Fibroblast of lung (primary cell): ENCODE measurements around the gene C14orf39.

Source experiments
- EZH2 ChIP-seq: IDR thresholded peaks from 2 replicates; pipeline ENCODE4 v1.5.1; 2012; ENCODE audit warnings: low read length, control low read depth, mild to moderate bottlenecking; ENCODE audit errors: missing control alignments
- TF ChIP-seq, protein P1 (sequence below), 2 donors: IDR thresholded peaks in 1 of 2; conservative IDR thresholded peaks in 1 of 2; 1 replicate in 1 of 2; 2 replicates in 1 of 2; pipeline ENCODE4 v1.5.1; 2011 to 2012; ENCODE audit warnings: low read length in 2 of 2, control low read depth in 1 of 2, inconsistent platforms in 1 of 2, low read depth in 1 of 2, mild to moderate bottlenecking in 1 of 2

DNA sequence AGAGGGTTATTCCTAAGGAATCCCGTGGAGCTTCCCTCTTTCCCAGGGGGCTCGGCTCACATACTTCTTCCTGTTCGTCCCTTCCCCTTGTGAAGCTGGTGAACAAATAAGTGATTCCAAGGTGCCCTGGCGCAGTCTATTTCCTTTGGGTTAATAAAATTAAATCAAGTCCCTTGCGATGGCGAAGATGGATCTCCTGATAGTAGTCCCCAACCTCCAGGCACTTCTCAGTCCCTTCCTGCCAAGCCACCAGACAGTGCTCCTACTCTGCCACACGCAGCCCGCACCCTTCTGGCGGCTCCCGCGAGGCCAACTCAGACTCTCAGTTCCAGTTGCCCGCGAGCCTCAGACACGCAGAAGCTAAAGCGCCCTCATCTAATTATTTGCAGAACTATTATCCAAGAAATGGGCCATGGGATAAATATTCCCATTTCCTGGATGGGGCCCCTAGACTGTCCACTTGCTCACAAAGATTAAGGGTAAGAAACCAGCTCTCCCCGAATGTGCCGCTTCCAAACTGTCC is 20.7 kb upstream of the C14orf39 start:
- peak; percentile 74 for TF ChIP-seq EZH2
- TF ChIP-seq, protein P1, sequence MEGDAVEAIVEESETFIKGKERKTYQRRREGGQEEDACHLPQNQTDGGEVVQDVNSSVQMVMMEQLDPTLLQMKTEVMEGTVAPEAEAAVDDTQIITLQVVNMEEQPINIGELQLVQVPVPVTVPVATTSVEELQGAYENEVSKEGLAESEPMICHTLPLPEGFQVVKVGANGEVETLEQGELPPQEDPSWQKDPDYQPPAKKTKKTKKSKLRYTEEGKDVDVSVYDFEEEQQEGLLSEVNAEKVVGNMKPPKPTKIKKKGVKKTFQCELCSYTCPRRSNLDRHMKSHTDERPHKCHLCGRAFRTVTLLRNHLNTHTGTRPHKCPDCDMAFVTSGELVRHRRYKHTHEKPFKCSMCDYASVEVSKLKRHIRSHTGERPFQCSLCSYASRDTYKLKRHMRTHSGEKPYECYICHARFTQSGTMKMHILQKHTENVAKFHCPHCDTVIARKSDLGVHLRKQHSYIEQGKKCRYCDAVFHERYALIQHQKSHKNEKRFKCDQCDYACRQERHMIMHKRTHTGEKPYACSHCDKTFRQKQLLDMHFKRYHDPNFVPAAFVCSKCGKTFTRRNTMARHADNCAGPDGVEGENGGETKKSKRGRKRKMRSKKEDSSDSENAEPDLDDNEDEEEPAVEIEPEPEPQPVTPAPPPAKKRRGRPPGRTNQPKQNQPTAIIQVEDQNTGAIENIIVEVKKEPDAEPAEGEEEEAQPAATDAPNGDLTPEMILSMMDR (conservative IDR thresholded peaks at IDR 0.05 in 1 of 2, IDR thresholded peaks at IDR 0.05 in 1 of 2; ENCODE audit: low read depth in 1 of 2, low read length in 2 of 2): no peak
